ENCODE data around the gene MARCHF5. TPM values are rescaled to one million over a fixed set of nuclear protein-coding genes. Genes with fewer than 3 reads are reported as not detected.
A peak's percentile ranks its signal among the peaks of the same experiment; 100 is the strongest.

MARCHF5 gene
- total RNA-seq, 1 donor from 2014 or later = 49.9 TPM

DNA sequence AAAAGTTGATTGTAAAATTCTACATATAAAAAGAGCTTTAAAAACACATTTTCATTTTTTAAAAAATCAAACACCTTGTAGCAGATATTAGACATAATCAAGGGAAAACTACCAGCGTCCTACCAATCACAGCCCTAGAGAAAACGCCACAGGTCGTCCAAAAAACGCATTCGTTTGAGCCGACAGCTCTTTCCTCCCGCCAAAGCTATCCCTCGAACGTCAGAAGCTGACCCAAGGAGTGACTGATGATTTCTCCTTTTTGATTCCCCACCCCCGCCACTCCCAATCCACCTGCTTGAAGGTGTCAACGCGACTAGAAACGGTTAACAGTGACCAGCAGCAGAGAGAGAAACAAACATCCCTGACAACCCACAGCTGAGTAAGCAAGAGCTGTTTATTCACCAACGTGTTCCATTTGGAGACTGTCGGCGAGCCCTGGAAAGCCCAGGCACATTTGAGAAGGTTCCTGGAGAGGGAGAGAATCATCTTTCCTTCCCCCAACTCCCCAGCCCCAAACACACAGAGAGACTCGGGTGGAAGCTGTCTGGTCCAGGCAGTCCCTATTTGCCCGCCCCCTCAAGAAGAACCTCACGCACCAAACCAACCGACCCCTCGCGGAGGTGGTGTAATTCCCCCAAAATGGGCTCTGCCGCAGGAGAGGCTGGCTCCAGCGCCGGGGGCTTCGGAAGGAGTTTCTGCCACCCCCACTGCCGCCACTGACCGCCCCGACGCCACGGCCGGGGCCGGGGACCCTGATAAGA is 711 bp upstream of the MARCHF5 start:
- TF ChIP-seq, protein P1, sequence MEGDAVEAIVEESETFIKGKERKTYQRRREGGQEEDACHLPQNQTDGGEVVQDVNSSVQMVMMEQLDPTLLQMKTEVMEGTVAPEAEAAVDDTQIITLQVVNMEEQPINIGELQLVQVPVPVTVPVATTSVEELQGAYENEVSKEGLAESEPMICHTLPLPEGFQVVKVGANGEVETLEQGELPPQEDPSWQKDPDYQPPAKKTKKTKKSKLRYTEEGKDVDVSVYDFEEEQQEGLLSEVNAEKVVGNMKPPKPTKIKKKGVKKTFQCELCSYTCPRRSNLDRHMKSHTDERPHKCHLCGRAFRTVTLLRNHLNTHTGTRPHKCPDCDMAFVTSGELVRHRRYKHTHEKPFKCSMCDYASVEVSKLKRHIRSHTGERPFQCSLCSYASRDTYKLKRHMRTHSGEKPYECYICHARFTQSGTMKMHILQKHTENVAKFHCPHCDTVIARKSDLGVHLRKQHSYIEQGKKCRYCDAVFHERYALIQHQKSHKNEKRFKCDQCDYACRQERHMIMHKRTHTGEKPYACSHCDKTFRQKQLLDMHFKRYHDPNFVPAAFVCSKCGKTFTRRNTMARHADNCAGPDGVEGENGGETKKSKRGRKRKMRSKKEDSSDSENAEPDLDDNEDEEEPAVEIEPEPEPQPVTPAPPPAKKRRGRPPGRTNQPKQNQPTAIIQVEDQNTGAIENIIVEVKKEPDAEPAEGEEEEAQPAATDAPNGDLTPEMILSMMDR (IDR thresholded peaks at IDR 0.05) = no peak
- peak overlapping the region; percentile 85 for H3K4me3 Mint-ChIP-seq (ENCODE audit: unreplicated experiment)
- H3K27me3 Mint-ChIP-seq (ENCODE audit: unreplicated experiment) = no peaks in the 10 kb centered on the region
- H3K27ac Mint-ChIP-seq (ENCODE audit: unreplicated experiment) = peak overlapping the region; percentile 90
- H3K36me3 Mint-ChIP-seq (ENCODE audit: unreplicated experiment) = peaks cover 3% of the 10 kb centered on the region
- H3K9me3 Mint-ChIP-seq (ENCODE audit: unreplicated experiment) = no peaks in the 10 kb centered on the region
- peak; percentile 85 for DNase-seq (ENCODE audit: extremely low spot score, unreplicated experiment)
- H3K4me1 Mint-ChIP-seq (ENCODE audit: unreplicated experiment) = peaks cover 21% of the 10 kb centered on the region

DNA sequence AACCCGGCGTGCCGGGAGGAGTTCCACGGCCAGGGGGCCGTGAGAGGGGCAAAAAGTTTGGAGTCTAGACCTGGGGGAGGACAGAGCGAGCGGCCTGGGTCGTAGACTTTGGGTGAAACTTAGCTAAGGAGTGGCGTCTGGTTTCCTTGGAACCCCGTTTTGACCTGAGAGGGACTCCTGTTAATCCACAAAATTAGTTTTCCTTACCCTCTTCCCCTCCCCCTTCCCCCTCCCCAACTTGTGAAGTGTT is 574 bp downstream of the MARCHF5 start:
- DNase-seq (ENCODE audit: extremely low spot score, unreplicated experiment) = no peak
- Mint-ChIP-seq H3K4me3 (ENCODE audit: unreplicated experiment) (peak overlapping the region; percentile 85), H3K4me1 (ENCODE audit: unreplicated experiment) (peaks cover 21% of the 10 kb centered on the region), H3K27me3 (ENCODE audit: unreplicated experiment) (no peaks in the 10 kb centered on the region), H3K36me3 (ENCODE audit: unreplicated experiment) (peaks cover 3% of the 10 kb centered on the region), H3K27ac (ENCODE audit: unreplicated experiment) (peak overlapping the region; percentile 90), H3K9me3 (ENCODE audit: unreplicated experiment) (no peaks in the 10 kb centered on the region)
- TF ChIP-seq, protein P1 (IDR thresholded peaks at IDR 0.05) = no peak

DNA sequence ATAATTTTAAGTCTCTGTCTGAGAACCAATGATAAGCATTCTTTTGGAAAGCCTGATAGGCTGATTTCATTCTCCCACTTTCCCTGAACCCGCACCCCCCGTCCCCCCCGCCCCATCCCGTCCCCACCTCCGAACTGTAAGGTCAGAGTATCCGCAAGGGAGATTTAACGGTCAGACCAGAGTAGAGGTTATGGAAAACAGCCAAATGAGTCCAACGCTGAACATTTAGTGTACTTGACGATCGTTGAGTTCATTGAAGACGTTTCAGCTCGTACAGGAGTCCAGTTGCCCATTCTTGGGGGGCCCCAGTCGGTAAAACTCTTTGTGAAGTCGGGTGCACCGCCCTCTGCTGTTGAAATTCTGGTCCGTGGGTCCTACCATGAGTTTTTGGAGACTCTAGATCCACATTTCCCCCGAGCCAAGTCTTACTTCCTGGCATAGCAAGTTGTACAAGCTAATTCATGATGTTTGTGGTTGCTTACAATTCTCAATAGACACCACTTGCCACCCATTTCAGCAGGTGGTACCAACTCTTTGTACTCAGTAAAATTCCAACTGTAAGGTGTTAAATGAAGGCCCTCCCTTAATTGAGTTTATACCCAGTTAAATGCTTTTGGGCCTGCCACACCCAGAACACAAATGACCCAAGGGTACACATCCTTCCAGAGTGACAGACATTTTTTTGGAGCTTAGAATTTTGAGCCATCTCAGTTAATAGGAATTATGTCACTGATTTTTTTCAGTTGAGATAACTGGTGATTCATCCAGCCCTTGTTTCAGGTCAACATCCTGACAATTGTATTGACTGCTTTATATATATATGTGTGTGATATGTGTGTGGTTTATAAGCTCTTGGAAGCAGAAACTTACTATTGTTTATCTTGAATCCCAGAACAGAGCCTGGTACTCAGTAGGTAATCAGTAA is 1.2 kb downstream of the MARCHF5 start:
- H3K4me1 Mint-ChIP-seq (ENCODE audit: unreplicated experiment) = peaks cover 21% of the 10 kb centered on the region
- H3K36me3 Mint-ChIP-seq (ENCODE audit: unreplicated experiment) = peaks cover 3% of the 10 kb centered on the region
- peak overlapping the region; percentile 90 for H3K27ac Mint-ChIP-seq (ENCODE audit: unreplicated experiment)
- TF ChIP-seq, protein P1 (IDR thresholded peaks at IDR 0.05) = peak; percentile 65
- H3K27me3 Mint-ChIP-seq (ENCODE audit: unreplicated experiment) = no peaks in the 10 kb centered on the region
- DNase-seq (ENCODE audit: extremely low spot score, unreplicated experiment) = no peak
- no peaks in the 10 kb centered on the region for H3K9me3 Mint-ChIP-seq (ENCODE audit: unreplicated experiment)
- peak overlapping the region; percentile 85 for H3K4me3 Mint-ChIP-seq (ENCODE audit: unreplicated experiment)

DNA sequence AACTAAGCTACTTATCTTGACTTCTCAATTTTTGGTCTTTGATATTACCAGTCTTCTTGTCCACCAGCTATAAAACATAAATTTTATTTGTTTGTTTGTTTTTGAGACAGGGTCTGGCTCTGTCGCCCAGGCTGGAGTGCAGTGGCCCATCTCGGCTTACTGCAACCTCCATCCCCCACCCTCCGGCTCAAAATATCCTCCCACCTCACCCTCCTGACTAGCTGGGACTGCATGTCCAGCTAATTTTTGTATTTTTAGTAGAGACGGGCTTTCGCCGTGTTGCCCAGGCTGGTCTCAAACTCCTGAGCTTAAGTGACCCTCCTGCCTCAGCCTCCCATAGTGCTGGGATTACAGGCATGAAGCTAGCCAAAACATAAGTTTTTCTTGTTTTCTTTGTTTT is 7.5 kb downstream of the MARCHF5 start:
- TF ChIP-seq, protein P1 (IDR thresholded peaks at IDR 0.05) = no peak
- Mint-ChIP-seq H3K4me1 (ENCODE audit: unreplicated experiment) (peaks cover 25% of the 10 kb centered on the region), H3K27me3 (ENCODE audit: unreplicated experiment) (no peaks in the 10 kb centered on the region), H3K4me3 (ENCODE audit: unreplicated experiment) (no peak overlapping the region), H3K36me3 (ENCODE audit: unreplicated experiment) (peaks cover 3% of the 10 kb centered on the region), H3K9me3 (ENCODE audit: unreplicated experiment) (no peaks in the 10 kb centered on the region), H3K27ac (ENCODE audit: unreplicated experiment) (no peak overlapping the region)
- DNase-seq (ENCODE audit: extremely low spot score, unreplicated experiment) = no peak

DNA sequence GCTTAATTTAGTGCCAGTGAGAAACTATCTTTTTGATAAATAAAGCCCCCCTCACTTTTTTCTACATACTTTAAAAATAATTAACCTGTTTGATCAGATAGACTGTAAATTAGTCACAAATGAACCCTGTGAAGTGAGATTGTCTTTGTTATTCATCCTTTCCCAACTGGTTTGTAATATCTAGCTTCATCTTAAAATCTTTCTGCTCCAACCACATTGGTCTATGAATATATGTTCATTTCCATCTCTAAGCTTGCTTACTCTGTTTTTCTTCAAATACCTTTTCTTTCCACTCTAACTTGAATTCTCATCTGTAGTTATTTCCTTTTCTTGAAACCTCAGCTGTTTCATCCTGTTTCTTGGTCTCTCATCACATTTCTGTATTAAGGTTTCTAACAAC is 12.1 kb downstream of the MARCHF5 start:
- H3K27me3 Mint-ChIP-seq (ENCODE audit: unreplicated experiment) = no peaks in the 10 kb centered on the region
- peaks cover 17% of the 10 kb centered on the region for H3K4me1 Mint-ChIP-seq (ENCODE audit: unreplicated experiment)
- TF ChIP-seq, protein P1 (IDR thresholded peaks at IDR 0.05) = no peak
- H3K27ac Mint-ChIP-seq (ENCODE audit: unreplicated experiment) = peak overlapping the region; percentile 5
- H3K9me3 Mint-ChIP-seq (ENCODE audit: unreplicated experiment) = no peaks in the 10 kb centered on the region
- no peak overlapping the region for H3K4me3 Mint-ChIP-seq (ENCODE audit: unreplicated experiment)
- DNase-seq (ENCODE audit: extremely low spot score, unreplicated experiment) = no peak
- H3K36me3 Mint-ChIP-seq (ENCODE audit: unreplicated experiment) = no peaks in the 10 kb centered on the region
